GM18526 (cell line): ENCODE measurements around the gene THOP1.

Experiments used
- POLR2A ChIP-seq: IDR thresholded peaks from 3 replicates; pipeline ENCODE4 v1.6.1; 2011; ENCODE audit not compliant: insufficient read length; ENCODE audit errors: extremely low read depth

Gene THOP1

DNA sequence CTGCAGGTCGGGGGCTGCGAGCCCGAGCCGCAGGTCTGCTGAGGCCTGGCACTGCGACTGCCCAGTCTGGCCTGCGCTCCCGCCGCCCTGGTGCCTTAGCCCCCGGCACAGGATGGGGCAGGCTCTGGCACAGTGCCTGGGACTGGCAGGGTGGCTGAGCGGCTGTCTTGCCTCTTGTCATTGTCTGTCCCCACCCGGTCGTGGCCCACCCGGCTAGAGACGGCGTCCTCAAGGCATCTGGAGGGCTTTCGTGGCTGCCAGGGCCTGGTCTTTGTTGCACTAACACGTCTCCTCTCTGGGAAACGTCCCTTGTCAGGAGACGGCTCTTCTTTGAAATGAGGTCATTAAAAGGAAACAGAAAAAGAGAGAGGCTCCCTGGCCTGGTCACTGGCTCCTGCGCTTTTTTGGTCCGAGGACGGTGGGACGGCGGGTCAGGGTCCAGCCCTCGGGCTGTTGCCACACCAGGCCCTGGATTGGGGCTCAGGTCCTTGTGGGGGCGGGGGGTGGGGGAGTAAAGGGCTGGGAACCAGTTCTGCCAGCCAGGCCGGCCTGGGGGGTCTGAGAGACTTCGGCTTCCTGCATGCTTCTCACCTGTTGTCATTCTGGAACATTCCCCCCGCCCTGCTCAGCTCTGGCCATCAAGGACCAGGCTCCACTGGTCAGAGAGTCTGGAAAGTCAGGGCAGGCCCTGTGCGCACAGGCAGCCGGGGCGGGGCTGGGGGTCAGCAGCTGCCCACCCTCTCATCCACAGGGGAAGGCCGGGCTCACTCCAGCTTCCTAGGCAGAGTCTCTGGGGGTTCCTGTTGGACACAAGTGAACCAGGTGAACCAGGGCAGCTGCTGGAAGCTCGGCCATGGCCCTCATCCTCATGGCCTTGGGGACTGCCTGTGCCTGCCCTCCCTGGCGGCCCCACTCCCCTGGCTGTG is 28.2 kb downstream of the THOP1 start:
- no peak for TF ChIP-seq POLR2A

DNA sequence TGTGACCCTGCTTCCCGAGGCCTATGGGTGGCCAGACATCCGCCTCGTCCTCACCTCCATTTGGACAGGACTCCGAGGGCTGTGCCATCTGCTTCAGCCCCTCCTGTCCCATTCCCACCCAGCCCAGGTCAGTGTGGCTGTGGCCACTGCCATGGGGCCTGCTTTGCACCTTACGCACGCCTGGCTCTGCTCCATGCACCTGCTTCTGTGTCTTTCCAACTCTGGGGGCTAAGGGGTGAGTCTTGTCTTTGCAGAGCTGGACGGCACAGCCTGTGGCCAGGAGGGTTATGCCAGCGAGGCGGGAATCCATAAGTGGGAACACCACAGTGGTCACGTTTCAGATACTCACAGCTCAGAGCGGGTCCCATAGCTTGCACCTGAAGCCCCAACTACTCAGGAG is 29.1 kb downstream of the THOP1 start:
- TF ChIP-seq POLR2A, result no peak

DNA sequence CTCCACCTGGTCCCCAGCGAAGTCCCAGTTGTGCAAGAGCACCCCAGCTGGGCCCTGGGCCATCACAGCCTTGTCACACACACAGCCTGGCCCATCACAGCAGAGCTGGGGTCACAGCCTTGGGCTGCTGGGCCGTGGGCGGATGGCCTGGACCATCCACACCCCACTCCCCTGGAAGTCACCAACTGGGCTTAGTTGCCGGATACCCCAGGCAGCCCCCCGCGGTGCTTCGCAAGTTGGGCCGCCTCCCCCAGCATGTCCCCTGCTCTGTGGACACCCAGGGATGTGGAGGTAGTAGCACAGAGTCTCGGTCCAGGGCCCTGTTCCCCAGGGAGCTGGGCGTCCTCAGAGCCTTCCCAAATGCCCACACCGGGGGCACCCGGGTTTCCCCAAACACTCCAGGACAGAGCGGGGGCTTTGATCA is 29.9 kb downstream of the THOP1 start:
- no peak for TF ChIP-seq POLR2A

DNA sequence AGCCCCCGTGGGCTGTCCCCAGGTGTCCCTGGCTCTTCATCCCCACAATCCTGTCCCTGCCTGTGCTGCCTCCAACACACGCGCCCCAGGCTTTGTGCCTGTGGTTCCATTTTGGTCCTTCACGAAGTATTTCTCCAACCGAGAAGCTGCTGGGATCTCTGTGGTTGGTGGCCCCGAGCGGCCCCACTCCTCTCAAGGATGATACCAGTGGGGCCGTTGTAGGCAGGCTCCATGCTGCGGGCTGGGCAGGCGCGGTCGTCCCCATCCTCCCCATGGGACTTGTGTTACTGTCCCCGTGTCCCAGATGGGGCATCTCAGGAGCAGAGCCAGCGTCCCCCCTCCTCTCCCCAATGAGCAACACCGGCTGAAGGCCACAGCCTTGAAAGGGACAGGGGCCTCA is 30.6 kb downstream of the THOP1 start:
- TF ChIP-seq POLR2A, result no peak

DNA sequence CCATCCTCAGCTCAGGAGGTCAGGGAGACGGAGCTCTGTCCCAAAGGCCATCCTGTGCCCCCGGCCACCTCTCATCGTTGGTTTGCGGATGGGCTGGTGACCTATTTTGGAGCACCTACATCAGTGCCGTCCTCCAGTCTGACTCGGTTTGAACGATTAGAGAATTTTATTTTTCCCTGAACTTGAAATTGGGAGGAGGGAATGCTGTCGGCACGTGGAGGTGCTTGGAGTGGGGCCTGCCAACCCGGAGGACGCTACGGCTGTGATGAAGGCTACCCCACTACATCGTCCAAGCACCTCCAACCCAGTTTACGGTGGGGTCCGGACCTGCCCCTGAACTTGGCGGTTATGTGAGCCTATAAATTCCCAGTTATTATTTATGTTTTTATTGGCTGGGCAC is 31.3 kb downstream of the THOP1 start:
- no peak for TF ChIP-seq POLR2A

DNA sequence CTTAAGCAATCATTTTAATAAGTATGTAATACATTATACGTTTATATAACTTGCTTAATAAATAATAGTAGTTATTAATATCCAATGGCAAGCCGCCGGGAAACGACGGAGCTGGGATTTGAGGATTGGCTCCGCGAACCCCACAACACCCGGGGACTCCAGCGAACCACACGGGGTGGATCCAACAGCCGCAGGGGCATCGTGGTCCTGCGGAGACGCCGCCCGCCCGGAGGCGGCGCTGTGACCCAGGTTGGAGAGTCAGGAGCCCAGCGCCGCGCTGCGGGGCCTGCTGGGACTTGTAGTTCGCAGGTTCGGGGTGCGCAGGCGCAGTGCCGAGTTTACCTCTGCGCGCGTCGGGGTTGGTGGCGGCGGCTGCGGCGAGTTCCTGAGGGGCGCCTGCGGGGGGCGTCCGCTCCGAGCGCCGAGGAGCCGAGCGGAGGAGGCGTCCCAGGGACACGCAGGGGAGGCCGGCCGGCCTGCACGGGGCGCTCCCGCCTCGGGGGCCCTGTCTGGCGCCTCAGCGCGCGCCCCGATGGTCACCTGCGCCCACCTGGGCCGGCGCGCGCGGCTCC is 34.3 kb downstream of the THOP1 start, which contains the start of gene ZNF554:
ZNF554 (plus strand) TSS at position 329 of the 572 bp plus-strand sequence; CDS start at position 533, 204 bp downstream.
- no peak for TF ChIP-seq POLR2A

DNA sequence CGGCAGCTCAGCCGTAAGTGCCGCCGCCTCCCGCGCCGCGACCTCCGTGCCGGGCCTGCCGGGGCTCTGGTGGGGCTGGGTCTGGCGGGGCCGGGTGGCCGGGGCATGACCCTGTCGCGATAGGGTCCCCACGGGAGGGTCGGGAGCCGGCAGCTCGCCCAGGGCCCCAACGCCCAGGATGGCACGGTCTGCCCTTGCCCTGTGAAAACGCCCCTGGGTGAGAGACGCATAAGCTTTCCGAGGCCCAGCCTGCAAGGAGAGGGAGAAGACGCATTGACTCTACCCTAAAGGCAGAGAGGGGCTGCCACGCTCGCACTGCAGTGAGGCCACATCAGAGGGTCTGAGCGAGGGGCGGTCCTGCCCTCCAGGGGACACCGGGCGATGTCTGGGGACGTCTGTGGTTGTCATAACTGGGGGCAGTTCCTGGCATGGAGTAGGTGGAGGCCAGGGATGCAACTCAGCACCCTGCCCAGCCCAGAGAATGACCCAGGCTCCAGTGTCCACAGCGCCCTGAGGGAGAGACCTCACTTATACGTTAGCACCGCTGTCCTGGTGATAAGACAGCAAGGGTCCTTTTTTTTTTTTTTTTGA is 34.9 kb downstream of the THOP1 start:
- TF ChIP-seq POLR2A, result no peak

DNA sequence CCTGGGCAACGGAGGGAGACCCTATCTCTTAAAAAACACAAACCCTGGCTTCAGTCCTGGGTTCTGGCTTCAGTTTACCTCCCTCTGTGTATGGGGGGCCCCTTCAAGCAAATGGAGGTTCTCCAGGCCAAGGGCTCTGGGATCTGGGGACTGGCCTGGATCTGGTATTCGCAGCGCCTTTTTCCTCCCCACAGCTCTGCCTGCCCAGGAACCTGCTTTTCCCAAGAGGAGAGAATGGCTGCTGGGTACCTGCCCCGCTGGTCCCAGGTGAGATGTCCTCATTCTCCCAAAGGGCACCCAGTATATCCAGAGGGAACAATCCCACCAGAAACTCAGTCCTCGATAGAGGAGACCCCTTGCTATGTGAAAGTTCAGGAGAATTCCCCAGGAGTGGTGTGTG is 37.5 kb downstream of the THOP1 start:
- TF ChIP-seq POLR2A, result no peak

DNA sequence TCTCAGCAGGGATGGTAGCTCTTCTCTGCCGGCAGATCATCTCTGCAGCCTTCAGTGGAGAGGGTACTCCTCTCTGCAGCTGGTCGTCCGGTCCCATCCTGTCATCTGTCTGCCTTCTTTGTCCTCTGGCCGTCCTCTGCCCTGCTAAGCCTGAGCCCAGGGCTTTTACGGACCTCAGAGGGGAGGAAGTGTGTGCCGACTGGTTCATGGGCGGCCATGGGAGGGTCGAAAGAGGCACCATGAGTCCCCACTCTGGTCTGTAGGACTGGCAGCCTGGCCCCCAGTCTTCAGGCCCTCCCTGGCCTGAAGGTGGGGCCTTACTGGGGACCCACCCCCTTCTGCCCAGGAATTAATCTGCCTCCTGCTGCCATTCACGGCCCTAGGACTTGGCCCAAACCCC is 38.3 kb downstream of the THOP1 start:
- no peak for TF ChIP-seq POLR2A

DNA sequence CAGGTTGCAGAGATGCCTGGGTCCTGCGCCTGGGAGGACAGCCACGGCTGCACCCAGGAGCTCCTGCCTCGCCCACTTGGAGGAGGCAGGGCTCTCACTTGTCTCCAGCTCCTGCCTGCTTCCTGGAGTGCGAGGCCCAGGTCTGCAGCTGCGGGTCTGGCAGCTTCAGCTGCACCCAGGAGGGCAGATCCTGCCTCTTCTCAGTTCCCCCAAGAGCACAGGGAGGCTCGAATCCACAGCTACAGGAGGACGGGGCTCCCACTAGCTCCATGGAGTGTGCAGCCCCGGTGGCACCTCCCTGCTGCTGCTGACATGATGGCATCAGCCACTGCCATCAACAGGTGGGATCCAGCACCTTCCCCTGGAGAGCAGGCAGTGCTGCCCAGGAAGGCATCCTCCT is 38.8 kb downstream of the THOP1 start:
- TF ChIP-seq POLR2A, result no peak

DNA sequence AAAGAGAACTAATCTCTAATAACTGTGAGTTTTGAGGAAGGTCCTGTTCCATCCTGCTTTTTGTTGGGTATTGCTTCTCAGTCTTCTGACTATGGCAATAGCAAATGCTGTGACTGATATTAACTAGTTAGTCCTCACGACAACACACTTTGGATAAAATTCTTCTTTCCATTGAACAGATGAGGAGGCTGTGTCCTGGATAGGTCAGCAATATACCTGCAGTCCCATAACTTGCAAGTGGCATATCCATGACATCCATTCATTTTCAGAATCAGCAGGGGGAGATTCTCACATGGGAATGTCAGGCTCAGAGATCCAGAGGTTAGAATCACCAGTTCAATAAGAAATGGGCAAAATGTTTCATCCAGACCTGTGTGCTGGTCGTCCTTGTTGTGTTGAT is 41.7 kb downstream of the THOP1 start:
- TF ChIP-seq POLR2A, result no peak

DNA sequence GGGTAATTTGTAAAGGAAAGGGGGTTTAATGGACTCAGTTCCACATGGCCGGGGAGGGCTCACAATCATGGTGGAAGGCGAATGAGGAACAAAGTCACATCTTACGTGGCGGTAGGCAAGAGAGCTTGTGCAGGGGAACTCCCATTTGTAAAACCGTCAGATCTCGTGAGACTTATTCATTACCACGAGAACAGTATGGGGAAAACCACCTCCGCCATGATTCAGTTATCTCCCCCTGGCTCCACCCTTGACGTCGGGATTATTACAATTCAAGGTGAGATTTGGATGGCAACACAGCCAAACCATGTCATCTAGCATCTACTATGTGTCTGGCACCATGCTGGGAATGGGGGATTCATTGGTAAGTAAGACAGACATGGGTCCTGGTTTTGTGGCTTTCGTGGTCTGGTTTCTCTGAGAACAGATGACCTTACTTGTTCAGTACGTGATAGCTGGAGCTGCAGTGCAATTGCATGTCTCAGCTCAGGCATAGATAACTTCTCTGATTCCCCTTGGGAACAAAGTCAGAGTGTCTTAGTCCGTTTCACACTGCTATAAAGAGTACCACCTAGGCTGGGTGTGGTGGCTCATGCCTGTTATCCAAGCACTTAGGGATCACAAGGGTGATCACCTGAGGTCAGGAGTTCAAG is 42.7 kb downstream of the THOP1 start:
- no peak for TF ChIP-seq POLR2A

DNA sequence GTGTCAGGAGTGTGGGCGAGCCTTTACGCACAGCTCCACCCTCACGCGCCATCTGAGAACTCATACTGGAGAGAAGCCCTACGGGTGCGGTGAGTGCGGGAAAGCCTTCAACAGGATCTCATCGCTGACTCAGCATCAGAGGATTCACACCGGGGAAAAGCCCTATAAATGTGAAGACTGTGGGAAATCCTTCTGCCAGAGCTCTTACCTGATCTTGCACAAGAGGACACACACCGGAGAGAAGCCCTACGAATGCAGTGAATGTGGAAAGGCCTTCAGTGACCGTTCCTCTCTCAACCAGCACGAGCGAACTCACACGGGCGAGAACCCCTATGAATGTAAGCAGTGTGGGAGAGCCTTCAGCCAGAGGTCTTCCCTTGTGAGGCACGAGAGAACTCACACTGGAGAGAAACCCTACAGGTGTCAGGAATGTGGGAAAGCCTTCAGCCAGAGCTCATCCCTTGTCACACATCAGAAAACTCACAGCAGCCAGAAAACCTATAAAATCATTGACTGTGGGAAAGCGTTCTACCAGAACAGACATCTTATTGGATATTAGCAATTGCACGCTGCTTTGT is 49.1 kb downstream of the THOP1 start:
- no peak for TF ChIP-seq POLR2A

DNA sequence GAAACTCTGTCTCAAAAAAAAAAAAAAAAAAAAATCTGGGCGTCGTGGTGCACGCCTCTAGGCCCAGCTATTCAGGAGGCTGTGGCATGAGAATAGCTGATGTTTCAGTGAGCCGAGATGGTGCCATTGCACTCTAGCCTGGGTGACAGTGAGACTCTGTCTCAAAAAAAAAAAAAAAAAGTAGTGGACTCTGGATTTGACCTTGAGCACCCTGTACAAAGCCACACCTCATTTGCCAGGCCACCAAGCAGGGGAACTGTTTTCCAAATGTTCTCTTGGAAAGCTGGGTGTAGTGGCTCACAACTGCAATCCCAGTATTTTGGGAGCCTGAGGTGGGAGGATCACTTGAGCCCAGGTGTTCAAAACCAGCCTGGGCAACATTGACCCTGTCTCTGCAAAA is 52.1 kb downstream of the THOP1 start:
- TF ChIP-seq POLR2A, result no peak
